ENCODE results near the gene NDUFA13.

Gene NDUFA13

DNA sequence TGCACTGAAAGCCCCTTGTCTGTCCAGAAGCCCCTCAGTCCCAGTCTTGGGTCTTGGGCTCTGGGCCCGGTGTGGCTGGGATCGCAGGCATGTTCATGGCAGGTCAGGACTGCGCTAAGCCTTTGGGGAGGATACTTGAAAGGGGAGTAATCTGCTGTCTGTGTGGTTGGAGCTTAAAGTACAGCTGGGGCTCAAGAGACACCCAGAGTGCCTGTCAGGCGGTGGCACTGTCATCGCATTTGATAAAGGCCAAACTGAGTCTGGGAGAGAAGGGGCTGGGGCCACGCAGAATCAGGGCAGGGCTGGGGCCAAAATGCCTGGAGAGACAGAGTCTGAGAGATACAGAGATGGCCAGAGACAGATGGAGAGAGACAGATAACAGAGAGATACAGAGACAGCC lies 17.8 kb downstream of the NDUFA13 start:
- DNase-seq (ENCODE audit: low read depth): no peak

DNA sequence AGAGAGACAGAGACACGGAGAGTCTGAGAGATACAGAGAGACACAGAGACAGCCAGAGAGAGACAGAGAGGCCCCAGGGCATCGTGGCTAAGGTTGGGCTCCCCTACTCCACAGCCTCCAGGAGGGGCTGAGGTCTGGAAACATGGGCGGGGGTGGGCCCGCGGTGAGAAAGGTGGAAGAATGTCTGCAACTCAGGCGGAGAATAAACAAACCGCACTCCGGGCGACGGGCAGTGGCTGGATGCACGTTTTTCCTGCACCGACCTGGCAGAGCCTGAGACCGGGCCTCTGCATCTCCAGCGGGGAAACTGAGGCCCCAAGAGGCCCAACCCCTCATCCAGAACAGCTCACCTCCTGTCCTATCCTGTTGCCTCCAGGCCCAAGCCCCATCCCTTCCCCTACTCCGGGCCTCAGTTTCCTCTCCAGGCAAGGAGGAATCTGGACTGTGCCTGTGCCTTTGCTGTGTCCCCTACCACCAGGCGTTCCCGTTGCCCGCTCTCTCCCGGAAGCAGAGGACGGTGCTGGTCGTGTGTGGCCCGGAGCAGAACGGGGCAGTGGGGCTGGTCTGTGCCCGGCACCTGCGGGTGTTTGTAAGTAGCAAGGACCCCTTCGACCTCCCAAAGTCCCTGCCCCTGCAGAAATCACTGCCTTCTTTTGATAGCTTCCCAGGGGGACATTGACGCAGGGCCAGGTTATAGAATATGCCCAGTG lies 18.7 kb downstream of the NDUFA13 start:
- no peak for DNase-seq (ENCODE audit: low read depth)

DNA sequence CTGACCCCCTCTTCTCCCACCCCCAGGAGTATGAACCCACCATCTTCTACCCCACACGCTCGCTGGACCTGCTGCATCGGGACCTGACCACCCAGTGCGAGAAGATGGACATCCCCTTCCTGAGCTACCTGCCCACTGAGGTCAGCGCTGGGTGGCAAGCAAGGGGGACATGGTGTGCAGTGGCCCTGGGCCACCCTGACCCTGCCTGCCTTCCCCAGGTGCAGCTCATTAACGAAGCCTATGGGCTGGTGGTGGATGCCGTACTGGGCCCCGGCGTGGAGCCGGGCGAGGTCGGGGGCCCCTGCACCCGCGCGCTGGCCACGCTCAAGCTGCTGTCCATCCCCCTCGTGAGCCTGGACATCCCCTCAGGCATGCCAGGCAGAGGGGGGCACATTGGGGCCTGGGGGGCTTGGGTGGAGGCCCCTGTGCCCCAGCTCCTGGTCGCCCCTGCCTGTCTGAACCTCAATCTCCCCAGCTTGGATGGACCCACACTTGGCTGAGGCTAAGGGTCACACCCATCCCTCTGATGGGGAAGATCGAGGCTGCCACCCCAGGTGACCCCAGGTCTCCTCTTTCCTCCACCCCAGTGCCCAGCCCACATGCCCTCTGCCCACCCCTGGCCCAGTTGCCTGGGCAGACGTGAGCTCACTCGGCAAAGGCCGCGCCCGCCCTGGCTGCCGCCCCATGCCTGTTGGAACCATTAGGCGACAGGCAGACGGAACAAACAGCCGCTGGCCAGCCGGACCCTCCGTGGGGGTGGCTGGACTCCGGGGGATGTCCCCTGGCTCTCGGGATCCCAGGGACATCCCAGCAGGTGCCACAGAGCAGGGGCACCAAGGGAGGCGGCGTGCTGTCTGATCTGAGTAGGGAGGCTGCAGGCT lies 19.5 kb downstream of the NDUFA13 start:
- no peak for DNase-seq (ENCODE audit: low read depth)

DNA sequence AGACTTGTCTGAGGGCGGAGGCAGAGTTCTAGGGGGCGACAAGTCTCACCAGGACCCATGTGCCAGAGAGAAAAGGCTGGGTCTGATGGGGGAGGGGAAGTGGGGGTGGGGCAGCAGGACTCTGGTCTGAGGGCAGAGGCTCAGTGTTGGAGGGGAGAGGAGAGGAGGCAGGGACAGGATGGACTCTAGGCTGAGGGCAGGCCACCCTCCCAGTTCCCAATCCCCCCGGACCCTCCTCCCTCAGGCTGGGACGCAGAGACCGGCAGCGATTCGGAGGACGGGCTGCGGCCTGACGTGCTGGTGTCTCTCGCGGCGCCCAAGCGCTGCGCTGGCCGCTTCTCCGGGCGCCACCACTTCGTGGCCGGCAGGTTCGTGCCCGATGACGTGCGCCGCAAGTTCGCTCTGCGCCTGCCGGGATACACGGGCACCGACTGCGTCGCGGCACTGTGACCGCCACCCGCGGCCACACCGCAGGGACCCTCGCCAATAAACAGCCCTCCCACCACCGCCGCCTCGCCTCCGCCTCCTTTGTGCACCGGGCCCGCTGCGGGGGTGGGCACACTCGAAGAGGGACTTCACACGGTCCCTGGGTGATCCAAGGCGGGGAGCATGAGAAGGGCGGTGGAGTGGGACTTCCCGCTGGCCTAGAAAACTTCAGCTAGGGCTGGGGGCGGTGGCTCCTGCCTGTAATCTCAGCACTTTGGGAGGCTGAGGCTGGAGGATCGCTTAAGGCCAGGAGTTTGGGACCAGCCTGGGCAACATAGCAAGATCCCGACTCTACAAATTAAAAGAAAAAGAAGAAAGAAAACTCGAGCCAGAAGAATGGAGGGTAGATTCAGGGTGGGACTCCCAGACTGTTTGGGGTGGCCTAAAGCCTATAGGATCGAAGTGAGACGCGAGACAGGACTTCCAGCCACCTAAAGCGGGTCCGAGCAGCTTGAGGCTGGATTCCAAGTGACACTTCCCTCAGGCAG lies 21.3 kb downstream of the NDUFA13 start:
- DNase-seq (ENCODE audit: low read depth): no peak

DNA sequence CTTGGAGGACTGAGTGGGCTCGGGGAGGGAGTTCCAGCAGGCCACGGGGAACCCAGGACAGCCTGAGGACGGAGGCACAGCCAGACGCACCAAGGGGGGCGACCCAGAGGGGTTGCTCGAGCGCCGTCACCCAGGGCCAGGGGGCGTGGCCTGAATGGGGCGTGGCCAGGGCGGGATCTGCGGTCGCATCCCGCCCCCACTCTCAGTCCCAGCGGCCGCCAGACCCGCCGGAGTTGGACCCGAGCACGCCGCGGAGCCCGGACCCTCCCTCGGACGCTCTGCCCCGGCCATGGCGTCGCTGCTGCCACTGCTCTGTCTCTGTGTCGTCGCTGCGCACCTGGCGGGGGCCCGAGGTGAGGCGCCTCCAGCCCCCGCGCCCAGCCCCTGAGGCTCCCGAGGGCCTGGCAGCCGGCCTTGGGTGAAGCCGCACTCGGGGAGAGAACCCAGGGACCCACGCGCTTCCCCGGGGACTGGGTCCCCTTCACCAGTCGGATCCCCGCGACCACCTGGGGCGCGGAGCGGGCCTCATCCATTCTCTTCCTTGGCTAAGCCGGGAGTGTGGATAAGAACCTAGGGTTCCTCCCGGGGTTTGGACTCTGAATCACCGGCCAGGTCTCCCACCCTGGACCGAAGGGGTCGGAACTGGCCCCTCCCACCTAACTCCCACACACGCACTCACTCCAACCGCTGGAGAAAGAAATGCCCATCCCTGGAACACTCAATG lies 22.2 kb downstream of the NDUFA13 start, which contains the start of gene CILP2:
Gene CILP2 (plus strand): TSS at position 205 of the 724 bp plus-strand sequence. CDS start 85 bp downstream, at position 290.
- DNase-seq (ENCODE audit: low read depth): no peak

DNA sequence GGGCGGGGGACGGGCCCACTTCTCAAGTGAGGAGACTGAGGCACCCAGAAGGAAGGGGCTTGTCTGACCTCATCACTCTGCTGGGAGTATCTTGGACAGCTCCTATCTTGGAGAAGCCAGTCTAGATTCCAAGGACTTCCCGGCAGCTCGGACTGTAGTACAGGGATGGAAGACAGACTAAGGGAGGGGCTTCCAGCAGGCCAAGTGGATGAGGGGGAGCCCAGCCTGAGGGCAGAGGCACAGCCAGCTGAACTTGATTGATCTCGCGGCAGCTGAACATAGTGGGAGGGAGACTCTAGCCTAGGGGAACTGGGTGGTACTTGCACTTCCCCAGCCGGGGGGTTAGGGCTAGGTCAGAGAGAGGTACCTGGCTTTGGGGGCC lies 22.8 kb downstream of the NDUFA13 start:
- DNase-seq (ENCODE audit: low read depth): no peak

DNA sequence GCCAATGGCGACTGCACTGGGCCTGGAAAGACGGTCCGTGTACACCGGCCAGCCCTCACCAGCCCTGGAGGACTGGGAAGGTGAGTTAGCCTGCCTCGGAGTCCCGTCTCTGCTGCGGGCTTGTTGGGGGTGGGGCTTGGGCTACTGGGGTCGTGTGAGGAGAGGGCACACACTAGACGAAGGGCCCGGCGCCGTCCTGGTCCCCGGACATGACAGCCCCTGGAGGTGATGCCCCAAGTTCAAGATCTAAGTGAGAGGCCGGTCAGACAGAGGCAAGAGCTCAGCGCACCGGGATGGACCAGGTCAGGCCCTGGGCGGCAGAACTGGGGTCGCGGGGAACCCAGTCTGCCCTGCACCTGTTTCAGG lies 23.7 kb downstream of the NDUFA13 start:
- no peak for DNase-seq (ENCODE audit: low read depth)

DNA sequence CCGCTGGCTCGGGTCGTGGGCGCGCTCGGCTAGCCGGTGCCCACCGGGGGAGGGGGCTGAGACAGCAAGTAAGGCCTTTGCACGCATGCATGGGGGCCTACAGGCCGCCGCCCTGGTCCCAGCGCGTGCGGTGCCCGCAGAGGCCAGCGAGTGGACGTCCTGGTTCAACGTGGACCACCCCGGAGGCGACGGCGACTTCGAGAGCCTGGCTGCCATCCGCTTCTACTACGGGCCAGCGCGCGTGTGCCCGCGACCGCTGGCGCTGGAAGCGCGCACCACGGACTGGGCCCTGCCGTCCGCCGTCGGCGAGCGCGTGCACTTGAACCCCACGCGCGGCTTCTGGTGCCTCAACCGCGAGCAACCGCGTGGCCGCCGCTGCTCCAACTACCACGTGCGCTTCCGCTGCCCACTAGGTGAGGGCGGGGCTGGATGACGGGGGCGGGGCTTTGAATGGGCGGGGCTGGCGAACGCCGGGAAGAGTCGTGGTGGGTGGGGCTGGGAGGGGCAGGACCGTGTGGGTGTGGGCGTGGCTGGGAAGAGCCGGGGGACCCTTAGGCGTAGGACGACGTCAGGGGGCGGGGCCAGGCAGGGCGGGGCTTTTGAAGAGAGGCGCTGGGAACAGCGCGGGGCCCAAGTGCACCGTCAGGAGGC lies 24.2 kb downstream of the NDUFA13 start:
- DNase-seq (ENCODE audit: low read depth): peak; percentile 69

DNA sequence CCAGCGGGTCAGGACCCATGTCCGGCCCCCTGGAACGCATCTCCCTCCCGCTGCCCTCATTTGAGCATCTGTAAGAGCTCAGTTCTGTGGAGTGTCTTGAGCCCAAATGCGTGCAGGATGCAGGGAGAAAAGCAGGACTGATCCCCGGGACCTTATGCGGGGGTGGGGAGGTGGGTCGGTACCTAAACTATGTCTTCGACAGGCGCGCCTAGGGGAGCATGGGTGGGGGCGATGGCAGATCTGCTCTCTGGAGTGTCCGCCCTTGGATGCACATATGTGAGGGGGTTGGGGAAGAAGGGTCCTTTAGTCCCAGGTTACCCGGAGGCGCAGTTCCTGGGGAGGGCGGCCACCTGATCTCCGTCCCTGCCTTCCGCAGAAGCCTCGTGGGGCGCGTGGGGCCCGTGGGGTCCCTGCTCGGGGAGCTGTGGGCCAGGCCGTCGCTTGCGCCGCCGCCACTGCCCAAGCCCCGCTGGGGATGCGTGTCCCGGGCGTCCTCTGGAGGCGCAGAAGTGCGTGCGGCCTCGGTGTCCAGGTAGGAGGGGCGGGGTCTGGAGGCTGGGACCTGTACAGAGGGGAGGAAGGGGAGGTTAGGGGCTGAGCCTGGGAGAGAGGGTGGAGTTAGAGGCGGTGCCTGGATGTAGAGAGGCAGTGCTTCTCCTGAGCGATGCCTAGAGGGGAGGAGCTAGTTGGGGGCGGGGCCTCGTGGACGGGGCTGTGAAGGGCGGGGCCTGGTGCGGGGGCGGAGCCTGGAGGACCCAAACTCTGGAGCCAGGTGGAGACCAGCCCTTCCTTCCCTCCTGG lies 24.9 kb downstream of the NDUFA13 start:
- DNase-seq (ENCODE audit: low read depth): no peak

DNA sequence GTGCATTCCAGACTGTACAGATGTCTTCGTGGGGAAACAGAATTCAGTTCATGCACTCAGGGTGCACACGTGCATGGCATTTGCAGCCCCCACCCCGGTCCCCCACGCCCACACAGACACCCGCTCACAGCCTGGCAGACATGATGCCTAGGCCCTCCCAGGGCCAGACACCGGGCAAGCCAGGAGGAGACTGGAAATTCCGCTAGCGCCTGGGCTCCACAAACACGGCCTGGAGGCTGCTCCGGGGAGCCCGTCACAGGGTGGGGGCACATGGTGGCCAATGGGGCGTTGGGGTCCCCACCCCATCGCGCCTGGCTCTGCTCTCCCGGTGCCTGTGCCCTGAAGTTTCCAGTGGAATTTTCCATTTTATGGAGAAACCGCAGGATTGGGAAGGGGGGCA lies 25.6 kb downstream of the NDUFA13 start:
- DNase-seq (ENCODE audit: low read depth): no peak

DNA sequence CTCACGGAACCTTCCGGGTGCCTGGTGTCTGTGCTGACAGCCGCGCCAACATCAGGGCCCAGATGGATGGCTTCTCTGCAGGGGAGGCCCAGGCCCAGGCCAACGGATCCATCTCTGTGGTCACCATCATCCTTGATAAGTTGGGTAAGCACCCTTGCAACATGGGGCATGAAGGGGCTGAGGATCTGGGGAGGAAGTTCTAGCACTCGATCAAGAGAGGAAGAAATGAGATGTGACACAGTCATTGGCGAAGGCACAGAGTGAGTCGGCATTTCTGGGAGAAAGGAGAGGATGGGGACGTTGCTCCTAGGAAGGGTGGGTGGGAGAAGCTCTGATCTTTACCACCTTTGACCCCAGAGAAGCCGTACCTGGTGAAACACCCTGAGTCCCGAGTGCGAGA lies 26.5 kb downstream of the NDUFA13 start:
- DNase-seq (ENCODE audit: low read depth): no peak

DNA sequence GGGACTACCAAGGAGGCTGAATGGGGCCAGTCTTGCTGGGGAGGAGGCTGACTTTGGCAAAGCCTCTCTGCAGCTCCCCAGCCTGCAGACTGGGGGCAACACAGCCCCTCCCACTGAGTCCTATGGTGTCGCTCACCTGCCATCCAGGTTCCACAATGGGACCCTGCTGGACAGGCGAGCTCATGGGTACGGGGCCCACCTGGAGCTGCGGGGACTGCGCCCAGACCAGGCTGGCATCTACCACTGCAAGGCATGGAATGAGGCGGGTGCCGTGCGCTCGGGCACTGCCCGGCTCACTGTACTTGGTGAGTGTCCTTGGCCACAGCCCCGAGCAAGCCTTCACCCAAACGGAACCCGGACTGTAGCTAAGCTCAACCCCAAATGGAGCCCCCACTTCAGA lies 27.1 kb downstream of the NDUFA13 start:
- DNase-seq (ENCODE audit: low read depth): no peak

DNA sequence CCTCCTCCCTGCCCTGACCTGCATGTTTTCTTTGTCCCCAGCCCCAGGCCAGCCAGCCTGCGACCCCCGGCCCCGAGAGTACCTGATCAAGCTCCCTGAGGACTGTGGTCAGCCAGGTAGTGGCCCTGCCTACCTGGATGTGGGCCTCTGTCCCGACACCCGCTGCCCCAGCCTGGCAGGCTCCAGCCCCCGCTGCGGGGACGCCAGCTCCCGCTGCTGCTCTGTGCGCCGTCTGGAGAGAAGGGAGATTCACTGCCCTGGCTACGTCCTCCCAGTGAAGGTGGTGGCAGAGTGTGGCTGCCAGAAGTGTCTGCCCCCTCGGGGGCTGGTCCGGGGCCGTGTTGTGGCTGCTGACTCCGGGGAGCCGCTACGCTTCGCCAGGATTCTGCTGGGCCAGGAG lies 27.6 kb downstream of the NDUFA13 start:
- no peak for DNase-seq (ENCODE audit: low read depth)

DNA sequence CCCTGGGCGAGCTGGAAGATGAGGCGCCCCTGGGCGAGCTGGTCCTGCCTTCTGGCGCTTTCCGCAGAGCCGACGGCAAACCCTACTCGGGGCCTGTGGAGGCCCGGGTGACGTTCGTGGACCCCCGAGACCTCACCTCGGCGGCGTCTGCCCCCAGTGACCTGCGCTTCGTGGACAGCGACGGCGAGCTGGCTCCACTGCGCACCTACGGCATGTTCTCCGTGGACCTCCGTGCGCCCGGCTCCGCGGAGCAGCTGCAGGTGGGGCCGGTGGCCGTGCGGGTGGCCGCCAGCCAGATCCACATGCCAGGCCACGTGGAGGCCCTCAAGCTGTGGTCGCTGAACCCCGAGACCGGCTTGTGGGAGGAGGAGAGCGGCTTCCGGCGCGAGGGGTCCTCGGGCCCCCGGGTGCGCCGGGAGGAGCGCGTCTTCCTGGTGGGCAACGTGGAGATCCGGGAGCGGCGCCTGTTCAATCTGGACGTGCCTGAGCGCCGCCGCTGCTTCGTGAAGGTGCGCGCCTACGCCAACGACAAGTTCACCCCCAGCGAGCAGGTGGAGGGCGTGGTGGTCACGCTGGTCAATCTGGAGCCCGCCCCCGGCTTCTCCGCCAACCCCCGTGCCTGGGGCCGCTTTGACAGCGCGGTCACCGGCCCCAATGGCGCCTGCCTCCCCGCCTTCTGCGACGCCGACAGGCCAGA lies 28.4 kb downstream of the NDUFA13 start:
- DNase-seq (ENCODE audit: low read depth): no peak

DNA sequence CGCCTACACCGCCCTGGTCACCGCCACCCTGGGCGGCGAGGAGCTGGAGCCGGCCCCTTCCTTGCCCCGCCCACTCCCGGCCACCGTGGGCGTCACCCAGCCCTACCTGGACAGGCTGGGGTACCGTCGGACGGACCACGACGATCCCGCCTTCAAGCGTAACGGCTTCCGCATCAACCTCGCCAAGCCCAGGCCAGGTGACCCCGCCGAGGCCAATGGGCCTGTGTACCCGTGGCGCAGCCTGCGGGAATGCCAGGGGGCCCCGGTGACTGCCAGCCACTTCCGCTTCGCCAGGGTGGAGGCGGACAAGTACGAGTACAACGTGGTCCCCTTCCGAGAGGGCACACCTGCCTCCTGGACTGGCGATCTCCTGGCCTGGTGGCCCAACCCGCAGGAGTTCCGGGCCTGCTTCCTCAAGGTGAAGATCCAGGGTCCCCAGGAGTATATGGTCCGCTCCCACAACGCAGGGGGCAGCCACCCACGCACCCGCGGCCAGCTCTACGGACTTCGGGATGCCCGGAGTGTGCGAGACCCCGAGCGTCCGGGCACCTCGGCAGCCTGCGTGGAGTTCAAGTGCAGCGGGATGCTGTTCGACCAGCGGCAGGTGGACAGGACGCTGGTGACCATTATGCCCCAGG lies 29.0 kb downstream of the NDUFA13 start:
- no peak for DNase-seq (ENCODE audit: low read depth)

DNA sequence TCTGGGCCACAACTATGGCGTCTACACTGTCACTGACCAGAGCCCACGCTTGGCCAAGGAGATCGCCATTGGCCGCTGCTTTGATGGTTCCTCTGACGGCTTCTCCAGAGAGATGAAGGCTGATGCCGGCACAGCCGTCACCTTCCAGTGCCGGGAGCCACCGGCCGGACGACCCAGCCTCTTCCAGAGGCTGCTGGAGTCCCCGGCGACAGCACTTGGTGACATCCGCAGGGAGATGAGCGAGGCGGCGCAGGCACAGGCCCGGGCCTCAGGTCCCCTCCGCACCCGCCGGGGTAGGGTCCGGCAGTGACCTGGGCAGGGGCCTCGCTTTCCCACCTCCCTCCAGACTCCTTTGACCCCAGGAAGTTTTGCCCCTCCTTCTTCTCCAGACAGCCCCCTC lies 29.7 kb downstream of the NDUFA13 start:
- DNase-seq (ENCODE audit: low read depth): no peak

DNA sequence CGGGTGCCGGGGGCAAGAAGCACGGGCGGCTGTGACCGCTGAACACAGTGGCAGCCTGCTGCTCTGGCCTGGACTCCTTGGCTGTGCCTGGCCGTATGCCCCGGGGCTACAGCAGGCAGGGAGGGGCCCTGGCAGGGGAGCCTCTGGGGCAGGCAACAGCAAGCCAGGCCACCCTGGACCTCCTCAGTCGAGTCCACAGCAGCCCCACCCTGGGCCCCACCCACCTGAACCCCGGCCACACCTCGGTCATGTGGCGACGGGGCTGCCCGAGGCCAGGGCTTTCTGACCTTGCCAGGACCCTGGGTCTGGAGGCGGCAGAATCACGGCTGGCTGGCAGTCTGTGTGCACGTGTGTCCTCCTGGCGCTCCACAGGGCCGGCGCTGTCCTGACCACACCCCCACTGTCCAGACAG lies 30.7 kb downstream of the NDUFA13 start:
- no peak for DNase-seq (ENCODE audit: low read depth)

DNA sequence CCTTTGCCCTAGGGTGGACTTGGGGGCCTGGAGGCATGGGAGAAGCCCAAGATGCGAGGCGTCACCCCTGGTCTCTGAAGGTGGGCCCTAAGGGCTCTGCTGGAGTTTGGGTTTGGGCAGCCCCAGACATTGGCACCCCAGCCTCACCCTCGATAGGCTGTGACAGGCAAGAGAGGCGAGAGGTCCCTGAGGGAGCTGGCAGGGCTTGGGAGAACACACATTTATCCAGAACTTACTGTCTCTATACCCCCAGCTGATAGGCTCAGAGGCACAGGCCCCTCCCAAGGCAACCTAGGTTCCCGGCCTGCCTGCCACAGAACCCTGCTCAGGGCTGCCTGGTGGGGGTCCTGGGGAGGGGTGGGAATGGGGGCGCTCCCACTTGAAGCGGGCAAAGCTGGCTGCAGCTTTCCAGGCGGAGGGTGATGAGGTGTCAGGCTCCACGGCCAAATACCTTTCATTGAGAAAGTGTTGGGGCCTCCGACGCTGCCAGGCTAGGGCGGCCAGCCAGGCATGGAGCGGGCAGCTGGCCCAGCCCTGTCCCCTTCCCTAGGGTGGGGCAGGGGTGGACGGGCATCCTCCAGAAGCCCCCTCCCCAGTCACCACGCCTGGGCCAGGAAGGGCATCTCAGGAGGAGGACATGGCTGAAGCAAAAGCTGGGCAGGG lies 31.8 kb downstream of the NDUFA13 start:
- DNase-seq (ENCODE audit: low read depth): no peak

Data from fibroblast of the conjunctiva (primary cell).